Measurements from ENCODE around the gene EEF1AKMT3.

The EEF1AKMT3 gene

DNA sequence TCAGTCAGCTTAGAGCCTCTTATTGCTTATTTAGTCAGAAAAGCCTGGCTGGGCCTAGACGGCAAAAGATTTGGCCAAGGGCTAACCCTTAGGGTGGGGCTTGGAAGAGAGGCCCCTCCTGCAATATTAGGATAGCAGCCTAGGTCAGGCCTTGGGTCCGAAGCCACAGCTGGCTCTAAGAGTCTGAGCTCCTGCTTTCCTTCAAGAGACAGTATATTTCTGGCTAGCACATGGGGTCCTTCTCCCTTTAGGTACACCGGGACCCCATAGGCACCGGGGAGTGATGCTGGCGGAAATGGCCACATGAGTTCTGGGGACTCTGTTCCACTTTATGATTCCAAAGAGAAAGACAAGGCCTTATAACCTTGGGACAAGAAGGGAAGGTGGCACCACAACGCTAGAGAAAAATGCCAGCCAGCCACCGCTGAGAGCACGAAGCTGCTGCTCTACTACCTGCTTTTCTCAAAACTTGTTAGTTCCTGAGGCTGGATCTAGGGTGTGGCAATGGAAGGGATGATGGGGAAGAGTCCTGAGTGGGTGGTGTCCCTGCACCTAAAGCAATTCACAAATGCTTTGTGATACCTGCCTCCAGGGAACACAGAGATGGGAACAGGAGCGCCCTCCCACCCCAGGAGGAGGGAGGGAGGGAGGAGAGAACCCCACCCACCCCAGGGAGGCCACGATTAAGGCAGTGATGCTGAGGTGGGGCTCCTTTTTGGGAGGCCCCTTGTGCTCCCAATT, 49.2 kb downstream of the EEF1AKMT3 start:
- DNase-seq, result no peak

DNA sequence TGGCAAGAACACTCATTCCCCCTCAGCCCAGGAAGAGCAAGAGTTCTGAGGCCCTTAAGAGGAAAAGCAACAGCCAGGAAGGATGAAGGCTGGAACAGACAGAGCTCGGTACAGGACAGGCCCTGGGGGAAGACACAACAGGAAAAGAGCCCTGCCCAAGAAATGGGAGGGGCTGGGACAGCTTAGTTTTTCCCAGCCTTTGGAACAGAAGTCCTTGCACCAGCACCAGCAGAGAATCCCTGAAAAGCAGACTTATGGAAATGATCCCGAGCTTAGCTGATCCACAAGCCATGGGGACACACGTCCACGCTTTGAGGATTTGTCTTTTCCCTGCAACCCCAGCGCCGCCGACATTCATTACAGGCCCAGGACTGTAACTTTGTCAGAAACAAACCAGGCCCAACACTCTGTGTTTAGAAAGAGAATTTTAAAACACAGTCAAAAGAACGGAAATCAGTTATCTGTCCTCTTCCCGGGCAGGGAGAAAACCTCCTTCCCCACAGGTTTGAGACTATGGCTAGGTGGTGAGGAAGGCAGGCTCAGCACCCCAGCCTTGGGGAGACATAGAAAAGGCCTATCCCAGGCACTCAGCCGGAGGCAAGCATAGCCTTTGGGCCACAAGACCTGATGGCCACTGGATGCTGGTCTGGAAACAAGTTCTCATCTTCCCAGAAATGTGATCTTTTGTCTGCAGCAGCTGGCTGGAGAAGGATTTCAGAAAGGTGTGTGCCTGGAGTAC, 50.1 kb downstream of the EEF1AKMT3 start:
- no peak for DNase-seq

DNA sequence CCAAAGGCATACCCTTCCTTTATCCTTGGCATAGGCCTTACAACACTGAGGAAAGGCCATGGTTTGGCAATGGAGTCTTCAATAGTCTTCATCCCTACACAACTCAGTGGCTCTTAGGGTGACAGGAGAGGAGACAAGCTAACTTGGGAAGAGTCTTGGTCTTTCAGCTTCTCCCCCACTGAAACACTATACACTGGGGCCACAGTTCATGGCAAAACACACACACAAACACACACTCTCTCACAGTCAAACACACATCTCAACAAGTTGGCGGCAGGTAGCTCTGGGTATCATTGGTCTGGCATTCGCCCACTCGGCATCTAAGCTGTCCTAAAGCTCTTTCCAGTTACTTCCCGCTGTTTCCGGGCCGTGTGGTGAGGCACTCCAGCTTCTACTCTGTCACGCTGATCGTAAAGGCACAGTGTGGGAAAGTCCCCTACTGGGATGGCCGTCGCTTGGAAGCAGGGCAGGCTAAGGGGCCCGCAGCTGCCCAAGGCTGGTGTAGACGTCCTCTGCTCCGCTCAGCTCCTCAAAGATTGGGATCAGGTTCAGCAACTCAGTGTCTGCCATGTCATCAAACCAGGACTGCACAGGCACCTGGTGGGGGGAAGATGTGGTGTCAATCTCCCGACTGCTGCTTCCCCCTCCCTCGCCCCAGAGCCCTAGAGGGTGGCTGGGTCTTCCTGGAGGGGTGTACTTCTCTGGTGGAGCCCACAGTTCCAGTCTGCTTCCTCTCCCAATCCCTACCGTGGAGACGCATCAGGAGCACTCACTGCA, 50.9 kb downstream of the EEF1AKMT3 start:
- no peak for DNase-seq

DNA sequence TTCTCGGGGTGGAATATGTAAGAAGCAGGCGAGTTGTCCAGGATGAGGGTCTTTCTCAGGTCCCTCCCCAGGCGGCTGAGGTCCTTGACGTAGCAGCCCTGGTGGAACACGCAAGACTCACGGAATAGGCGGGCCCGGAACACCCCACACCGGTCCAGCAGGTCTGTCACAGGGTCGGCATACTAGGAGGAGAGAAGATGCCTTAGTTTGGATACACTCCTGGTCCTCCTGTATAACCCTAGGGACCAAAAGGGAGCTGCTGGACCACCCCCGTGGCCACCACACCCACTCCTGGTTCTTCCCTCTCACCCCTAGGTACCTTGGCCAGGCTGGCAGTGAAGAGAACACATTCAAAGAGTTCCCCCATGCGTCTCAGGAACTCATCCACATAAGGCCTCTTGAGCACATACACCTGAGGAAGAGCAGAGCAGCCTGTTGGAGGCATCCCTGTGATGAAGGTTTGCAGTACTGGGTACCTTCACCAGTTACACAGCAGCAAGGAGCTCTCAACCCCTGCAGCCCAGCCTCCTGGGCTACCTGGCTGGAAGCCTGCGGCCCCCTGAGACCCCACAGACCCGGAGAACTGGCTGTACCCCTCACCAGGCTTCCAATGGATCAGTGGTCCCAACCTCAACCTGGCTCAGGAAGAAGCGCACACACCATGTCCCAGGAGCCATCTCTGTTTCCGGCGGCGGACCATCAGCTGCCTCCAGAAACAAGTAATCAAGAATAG, 51.7 kb downstream of the EEF1AKMT3 start:
- DNase-seq, result no peak

DNA sequence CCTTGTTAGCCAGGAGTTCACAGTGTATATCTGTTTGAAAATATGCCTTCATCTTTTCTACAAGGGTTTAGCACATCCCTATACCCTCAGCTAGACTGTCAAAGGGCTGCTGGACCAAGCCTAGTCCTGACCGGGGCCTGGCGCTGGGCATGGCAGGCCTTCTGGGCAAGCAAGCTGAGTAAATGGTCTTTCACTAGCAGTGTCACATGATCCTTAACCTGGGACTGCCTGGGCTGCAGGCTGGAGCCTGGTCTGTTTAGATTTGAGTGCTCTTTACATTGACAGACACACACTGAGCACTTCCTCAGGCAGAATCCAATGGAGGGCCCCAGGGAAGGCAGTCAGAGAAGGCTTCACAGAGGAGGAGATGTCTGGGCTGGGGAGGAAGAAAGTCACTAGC, 53.0 kb downstream of the EEF1AKMT3 start:
- no peak for DNase-seq

DNA sequence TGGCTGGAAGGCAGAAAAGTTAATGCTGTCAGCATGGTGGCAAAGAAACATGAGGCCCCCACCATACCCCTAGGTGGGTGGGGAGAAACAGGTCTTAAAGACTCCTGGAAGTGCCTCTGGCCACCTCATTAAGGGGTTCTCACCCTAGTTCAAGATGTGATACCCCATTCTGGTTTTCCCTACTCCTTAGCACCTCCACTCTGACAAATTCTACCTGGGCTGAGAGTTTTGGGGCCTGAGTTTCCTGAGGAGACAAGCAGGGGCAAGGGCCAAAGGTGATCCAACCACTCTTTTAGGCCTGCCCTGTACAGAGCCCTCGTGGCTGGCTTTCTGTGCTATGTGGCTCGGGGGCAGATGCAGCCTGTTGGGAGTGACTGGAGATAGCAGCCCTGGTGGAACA, 54.0 kb downstream of the EEF1AKMT3 start:
- no peak for DNase-seq

DNA sequence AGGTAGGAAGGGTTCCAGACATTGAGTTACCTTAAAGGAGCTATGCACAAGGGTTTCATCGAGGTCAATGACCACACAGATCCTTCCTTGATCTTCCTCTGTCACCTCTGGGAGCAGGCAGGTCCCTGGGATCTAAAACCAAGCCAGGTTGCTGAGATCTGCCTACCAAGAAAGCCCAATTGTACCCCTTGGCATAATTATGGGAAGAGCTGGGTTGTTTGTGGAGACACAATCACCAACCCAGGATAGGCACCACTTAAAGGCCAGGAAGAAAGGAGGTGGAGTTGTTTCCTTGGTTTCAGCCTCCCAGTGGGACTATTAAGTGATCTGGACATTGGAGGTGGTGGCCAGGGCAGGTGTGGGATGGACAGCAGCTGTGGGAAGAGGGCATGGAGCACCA, 54.6 kb downstream of the EEF1AKMT3 start:
- DNase-seq, result no peak

DNA sequence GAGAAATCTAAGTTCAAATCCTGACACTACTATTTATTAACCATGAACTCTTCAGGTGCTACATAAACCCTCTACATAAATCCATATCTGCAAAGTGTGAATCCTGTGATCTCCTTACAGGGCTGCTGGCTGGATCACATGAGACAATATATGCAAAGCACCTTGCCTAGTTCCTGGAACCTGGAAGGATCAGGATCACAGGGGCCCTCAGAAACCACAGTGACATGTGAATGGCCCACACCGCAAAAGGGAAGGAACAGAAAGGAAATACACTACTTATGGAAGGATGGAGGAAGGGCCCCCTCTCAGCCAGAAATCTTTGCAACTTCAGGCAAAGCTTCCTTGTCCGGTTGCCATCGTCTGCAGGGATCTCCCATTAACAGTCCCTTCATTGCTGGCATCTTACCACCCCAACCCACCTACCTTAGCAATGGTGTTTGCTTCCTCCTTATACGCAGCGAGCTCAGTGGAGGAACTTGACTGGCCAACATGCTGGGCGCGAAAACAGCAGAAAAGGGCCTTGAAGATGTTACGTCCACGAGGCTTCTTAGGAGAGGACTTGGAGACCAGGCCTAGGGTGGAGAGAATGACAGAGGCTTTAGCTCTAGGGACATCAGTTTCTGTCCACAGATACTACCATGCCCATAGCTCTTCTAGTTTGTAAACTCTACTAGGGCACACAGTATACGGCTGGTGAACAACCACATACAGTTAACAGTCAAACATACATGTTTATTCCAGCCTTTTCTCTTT, 56.8 kb downstream of the EEF1AKMT3 start:
- DNase-seq, result no peak

DNA sequence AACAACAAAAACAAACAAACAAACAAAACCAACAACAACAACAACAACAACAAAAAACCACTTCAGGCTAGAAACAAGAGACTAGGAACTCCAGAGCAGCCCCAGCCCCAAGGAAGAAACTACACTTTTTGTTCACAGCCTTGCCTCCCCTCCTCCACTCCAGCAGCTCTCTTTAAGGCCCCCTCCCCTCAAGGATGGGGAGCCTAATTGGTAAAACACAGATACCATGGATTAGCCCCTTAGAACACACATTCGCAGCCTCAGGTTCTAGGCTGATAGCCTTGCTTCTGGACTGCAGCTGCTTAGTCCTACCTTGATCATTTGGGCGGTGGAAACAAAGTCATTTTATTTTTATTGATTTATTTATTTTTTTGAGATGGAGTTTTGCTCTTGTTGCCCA, 58.0 kb downstream of the EEF1AKMT3 start:
- DNase-seq, result no peak

Data from hematopoietic multipotent progenitor cell treated with erythropoietin and hydrocortisone succinate and interleukin-3 and kit ligand, for 6 days (in vitro differentiated cells).